Measurements from ENCODE around the gene AP4S1.
"Not testable (repeated sequence)": the region's sequence is repeated elsewhere in the genome, so short reads cannot be mapped to it uniquely, and the experiment has no call there.

Gene AP4S1

GRCh38 chr14:31057035-31057434 lies 31.6 kb downstream of the AP4S1 start:
- FAIRE-seq (no peak), DNase-seq (ENCODE audit: insufficient read length, low spot score) (no peak)
- TF ChIP-seq POU2F2 (IDR thresholded peaks at IDR 0.05; ENCODE audit: low read depth, low read length) (no peak), POLR2AphosphoS5 (IDR thresholded peaks at IDR 0.05; ENCODE audit: low read depth, low read length) (no peak), POLR2A (IDR thresholded peaks at IDR 0.05; ENCODE audit: low read depth, low read length) (no peak), SPI1 (IDR thresholded peaks at IDR 0.05; ENCODE audit: low read depth, low read length) (no peak), PAX5 (IDR thresholded peaks at IDR 0.05; ENCODE audit: insufficient read depth, low read length, severe bottlenecking) (no peak), TAF1 (IDR thresholded peaks at IDR 0.05; ENCODE audit: low read depth, low read length) (no peak)

- FAIRE-seq (no peak), DNase-seq (ENCODE audit: insufficient read length, low spot score) (no peak)
- TF ChIP-seq TAF1 (IDR thresholded peaks at IDR 0.05; ENCODE audit: low read depth, low read length) = no peak
- no peak for TF ChIP-seq SPI1 (IDR thresholded peaks at IDR 0.05; ENCODE audit: low read depth, low read length)
- TF ChIP-seq POU2F2 (IDR thresholded peaks at IDR 0.05; ENCODE audit: low read depth, low read length) = no peak
- TF ChIP-seq POLR2AphosphoS5 (IDR thresholded peaks at IDR 0.05; ENCODE audit: low read depth, low read length) = no peak
- TF ChIP-seq POLR2A (IDR thresholded peaks at IDR 0.05; ENCODE audit: low read depth, low read length) = no peak
- no peak for TF ChIP-seq PAX5 (IDR thresholded peaks at IDR 0.05; ENCODE audit: insufficient read depth, low read length, severe bottlenecking)
Observed at GRCh38 chr14:31057701-31058364, 32.4 kb downstream of the AP4S1 start.

GRCh38 chr14:31059152-31059924 lies 33.9 kb downstream of the AP4S1 start:
- TF ChIP-seq POLR2A (IDR thresholded peaks at IDR 0.05; ENCODE audit: low read depth, low read length) (no peak), POLR2AphosphoS5 (IDR thresholded peaks at IDR 0.05; ENCODE audit: low read depth, low read length) (no peak), TAF1 (IDR thresholded peaks at IDR 0.05; ENCODE audit: low read depth, low read length) (no peak), SPI1 (IDR thresholded peaks at IDR 0.05; ENCODE audit: low read depth, low read length) (no peak), PAX5 (IDR thresholded peaks at IDR 0.05; ENCODE audit: insufficient read depth, low read length, severe bottlenecking) (no peak), POU2F2 (IDR thresholded peaks at IDR 0.05; ENCODE audit: low read depth, low read length) (no peak)
- FAIRE-seq (no peak), DNase-seq (ENCODE audit: insufficient read length, low spot score) (no peak)

- DNase-seq (ENCODE audit: insufficient read length, low spot score) = no peak
- no peak for TF ChIP-seq POU2F2 (IDR thresholded peaks at IDR 0.05; ENCODE audit: low read depth, low read length)
- no peak for TF ChIP-seq SPI1 (IDR thresholded peaks at IDR 0.05; ENCODE audit: low read depth, low read length)
- TF ChIP-seq TAF1 (IDR thresholded peaks at IDR 0.05; ENCODE audit: low read depth, low read length) = no peak
- TF ChIP-seq POLR2AphosphoS5 (IDR thresholded peaks at IDR 0.05; ENCODE audit: low read depth, low read length) = no peak
- no peak for TF ChIP-seq POLR2A (IDR thresholded peaks at IDR 0.05; ENCODE audit: low read depth, low read length)
- no peak for TF ChIP-seq PAX5 (IDR thresholded peaks at IDR 0.05; ENCODE audit: insufficient read depth, low read length, severe bottlenecking)
- FAIRE-seq = no peak
Observed at GRCh38 chr14:31060253-31060875, 34.9 kb downstream of the AP4S1 start.

- DNase-seq (ENCODE audit: insufficient read length, low spot score); FAIRE-seq: not testable (repeated sequence)
Observed at GRCh38 chr14:31062908-31063307, 37.5 kb downstream of the AP4S1 start.

- TF ChIP-seq PAX5 (IDR thresholded peaks at IDR 0.05; ENCODE audit: insufficient read depth, low read length, severe bottlenecking) (no peak), SPI1 (IDR thresholded peaks at IDR 0.05; ENCODE audit: low read depth, low read length) (peak; percentile 38; the same call in 1 of the 2 replicates)
- DNase-seq (ENCODE audit: insufficient read length, low spot score) (no peak), FAIRE-seq (no peak)
Observed at GRCh38 chr14:31068235-31068634, 42.8 kb downstream of the AP4S1 start.

- DNase-seq (ENCODE audit: insufficient read length, low spot score) (no peak), FAIRE-seq (no peak)
- TF ChIP-seq PAX5 (IDR thresholded peaks at IDR 0.05; ENCODE audit: insufficient read depth, low read length, severe bottlenecking) (no peak), TAF1 (IDR thresholded peaks at IDR 0.05; ENCODE audit: low read depth, low read length) (no peak), POU2F2 (IDR thresholded peaks at IDR 0.05; ENCODE audit: low read depth, low read length) (no peak), POLR2AphosphoS5 (IDR thresholded peaks at IDR 0.05; ENCODE audit: low read depth, low read length) (no peak), POLR2A (IDR thresholded peaks at IDR 0.05; ENCODE audit: low read depth, low read length) (no peak), SPI1 (IDR thresholded peaks at IDR 0.05; ENCODE audit: low read depth, low read length) (no peak)
Observed at GRCh38 chr14:31069343-31069742, 43.9 kb downstream of the AP4S1 start.

DNA sequence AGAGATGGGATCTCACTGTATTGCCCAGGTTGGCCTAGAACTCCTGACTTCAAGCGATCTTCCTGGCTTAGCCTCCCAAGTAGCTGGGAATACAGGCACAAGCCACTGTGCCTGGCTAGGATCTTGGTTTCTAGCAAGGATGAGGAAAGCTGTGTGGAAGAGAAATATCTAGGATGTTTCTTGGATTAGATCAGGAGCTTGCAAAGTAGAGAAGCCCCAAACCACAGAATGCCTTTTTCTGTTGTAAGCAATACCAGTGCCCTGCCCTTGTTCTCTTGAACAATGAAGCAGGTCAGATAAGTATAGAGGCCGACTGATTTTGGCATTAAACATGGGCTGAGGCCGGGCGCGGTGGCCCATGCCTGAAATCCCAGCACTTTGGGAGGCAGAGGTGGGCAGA lies 45.0 kb downstream of the AP4S1 start:
- no peak for FAIRE-seq
- no peak for TF ChIP-seq POU2F2 (IDR thresholded peaks at IDR 0.05; ENCODE audit: low read depth, low read length)
- no peak for TF ChIP-seq PAX5 (IDR thresholded peaks at IDR 0.05; ENCODE audit: insufficient read depth, low read length, severe bottlenecking)
- TF ChIP-seq POLR2AphosphoS5 (IDR thresholded peaks at IDR 0.05; ENCODE audit: low read depth, low read length) = no peak
- TF ChIP-seq POLR2A (IDR thresholded peaks at IDR 0.05; ENCODE audit: low read depth, low read length) = no peak
- no peak for TF ChIP-seq TAF1 (IDR thresholded peaks at IDR 0.05; ENCODE audit: low read depth, low read length)
- TF ChIP-seq SPI1 (IDR thresholded peaks at IDR 0.05; ENCODE audit: low read depth, low read length) = no peak
- DNase-seq (ENCODE audit: insufficient read length, low spot score) = no peak

GRCh38 chr14:31071151-31071550 lies 45.7 kb downstream of the AP4S1 start:
- FAIRE-seq = no peak
- TF ChIP-seq POLR2A (IDR thresholded peaks at IDR 0.05; ENCODE audit: low read depth, low read length) = no peak
- TF ChIP-seq PAX5 (IDR thresholded peaks at IDR 0.05; ENCODE audit: insufficient read depth, low read length, severe bottlenecking) = no peak
- TF ChIP-seq TAF1 (IDR thresholded peaks at IDR 0.05; ENCODE audit: low read depth, low read length) = no peak
- TF ChIP-seq SPI1 (IDR thresholded peaks at IDR 0.05; ENCODE audit: low read depth, low read length) = no peak
- no peak for TF ChIP-seq POU2F2 (IDR thresholded peaks at IDR 0.05; ENCODE audit: low read depth, low read length)
- no peak for TF ChIP-seq POLR2AphosphoS5 (IDR thresholded peaks at IDR 0.05; ENCODE audit: low read depth, low read length)
- no peak for DNase-seq (ENCODE audit: insufficient read length, low spot score)
